GM10266 (cell line): ENCODE data around the gene C6orf132.
A peak's percentile ranks its signal among the peaks of the same experiment; 100 is the strongest.

Source experiments
- DNase-seq: peaks from one replicate; pipeline ENCODE4 v3.0.0; 2012; ENCODE audit errors: extremely low spot score
- CTCF ChIP-seq: IDR thresholded peaks from 2 replicates; pipeline ENCODE4 v1.5.1; 2012; ENCODE audit warnings: mild to moderate bottlenecking, low read depth; ENCODE audit not compliant: control insufficient read depth, insufficient read depth; ENCODE audit errors: missing control alignments

Gene C6orf132

DNA sequence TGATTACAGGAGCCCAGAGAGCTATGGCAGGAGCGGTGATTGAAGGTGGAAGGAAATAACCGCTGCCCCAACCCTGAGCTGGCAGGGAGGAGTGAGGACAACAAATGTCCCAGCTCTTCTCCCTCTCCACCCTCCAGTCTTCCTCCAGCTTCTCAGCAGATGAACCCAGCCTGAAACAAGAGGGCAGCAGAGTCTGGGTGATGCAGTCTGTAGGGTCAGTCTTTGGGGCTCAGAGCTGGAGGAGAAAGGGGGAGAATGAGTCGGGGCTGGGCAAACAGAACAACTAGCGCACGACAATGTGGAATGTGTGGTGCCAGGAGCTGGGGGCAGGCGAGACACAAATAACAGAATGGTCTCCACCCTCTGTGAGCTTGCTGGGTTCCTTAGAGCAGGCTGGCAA is 26.2 kb upstream of the C6orf132 start:
- DNase-seq, result no peak
- TF ChIP-seq CTCF, result no peak

DNA sequence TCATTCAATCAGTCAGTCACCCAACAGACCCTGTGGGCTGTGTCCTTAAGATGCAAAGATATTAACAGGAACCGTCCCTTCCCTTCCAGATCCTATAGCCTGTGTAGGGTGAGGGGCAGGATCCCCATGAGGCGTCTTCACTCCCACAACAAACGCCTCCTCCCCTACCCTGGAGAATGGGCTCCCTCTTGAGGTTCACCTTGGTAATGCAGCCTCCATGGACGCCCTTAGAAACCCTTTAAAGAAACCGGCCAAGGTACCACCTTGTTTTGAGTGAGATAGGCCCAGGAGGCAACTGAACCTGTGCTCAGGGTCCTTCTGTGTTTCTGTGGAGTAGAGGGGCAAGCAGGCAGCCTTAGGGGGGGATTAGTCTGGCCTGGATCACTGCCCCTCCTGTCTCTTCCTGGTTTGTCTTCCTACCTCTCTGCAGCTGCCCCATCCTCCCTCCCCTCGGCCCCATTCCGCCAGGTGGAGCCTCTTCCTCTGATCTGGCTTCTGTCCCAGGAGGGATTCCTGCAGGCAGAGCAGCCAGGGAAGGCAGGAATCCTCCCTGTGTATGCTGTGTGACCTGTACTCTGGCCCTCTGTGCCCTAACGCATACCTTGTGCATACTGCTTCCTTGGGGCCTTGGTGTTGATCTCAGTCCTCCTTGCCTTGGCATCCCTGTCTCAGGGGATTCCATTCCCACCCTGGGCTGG is 24.2 kb upstream of the C6orf132 start:
- peak; percentile 83 for DNase-seq
- TF ChIP-seq CTCF, result peak; percentile 85

DNA sequence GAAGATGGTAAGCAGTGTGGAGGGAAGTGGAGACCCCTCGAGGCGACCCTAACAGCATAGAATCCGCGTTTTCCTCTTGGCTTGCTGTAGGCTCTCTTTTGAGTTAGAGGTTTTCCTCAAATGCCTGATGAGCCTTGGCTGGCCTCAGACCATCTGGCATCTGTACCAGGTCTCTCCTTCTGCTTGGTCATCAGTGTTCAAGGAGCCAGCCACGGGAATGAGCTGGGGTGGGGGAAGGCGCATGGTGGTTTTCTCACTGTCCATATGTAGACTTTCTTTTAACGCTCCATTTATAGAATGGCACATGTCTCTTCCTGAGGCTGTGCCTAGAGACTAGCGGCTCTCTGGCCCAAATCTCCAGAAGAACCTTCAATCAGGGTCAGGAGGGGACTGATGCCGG is 22.6 kb upstream of the C6orf132 start:
- no peak for TF ChIP-seq CTCF
- no peak for DNase-seq

DNA sequence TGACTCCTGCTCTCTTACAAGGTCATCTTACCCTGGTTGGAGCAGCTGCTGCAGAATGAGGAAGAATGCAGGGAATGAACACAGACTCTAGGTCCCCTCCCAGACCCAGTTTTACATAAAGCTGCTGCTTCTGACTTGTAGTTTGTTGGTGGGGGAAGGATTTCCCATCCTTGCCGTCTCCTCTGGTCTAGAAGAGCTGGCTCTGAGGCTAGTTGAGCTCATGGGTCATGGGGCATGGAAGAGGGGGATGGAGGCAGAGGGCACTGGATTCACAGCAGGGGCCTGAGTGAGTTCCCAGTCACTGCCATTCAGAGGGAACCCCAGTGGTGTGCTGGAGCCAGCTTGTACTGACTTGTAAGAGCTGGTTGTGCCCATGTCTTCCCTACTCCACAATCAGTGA is 21.6 kb upstream of the C6orf132 start:
- DNase-seq, result no peak
- TF ChIP-seq CTCF, result no peak

DNA sequence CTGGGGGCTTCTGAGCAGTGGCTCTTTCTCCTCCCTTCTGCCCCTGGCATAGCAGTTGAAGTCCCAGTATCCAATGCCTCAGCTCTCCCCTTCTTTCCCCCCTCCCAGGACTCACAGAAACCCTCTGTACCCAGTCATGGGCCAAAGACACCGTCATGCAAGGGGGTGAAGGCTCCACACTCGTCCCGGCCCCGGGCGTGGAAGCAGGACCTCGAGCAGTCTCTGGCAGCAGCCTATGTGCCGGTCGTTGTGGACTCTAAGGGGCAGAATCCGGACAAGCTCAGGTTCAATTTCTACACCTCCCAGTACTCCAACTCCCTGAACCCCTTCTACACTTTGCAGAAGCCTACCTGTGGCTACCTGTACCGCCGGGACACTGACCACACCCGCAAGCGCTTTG is 20.4 kb upstream of the C6orf132 start:
- no peak for DNase-seq
- TF ChIP-seq CTCF, result no peak

GRCh38 chr6:42162384-42162783 is 20.0 kb upstream of the C6orf132 start:
- DNase-seq, result no peak
- TF ChIP-seq CTCF, result no peak

DNA sequence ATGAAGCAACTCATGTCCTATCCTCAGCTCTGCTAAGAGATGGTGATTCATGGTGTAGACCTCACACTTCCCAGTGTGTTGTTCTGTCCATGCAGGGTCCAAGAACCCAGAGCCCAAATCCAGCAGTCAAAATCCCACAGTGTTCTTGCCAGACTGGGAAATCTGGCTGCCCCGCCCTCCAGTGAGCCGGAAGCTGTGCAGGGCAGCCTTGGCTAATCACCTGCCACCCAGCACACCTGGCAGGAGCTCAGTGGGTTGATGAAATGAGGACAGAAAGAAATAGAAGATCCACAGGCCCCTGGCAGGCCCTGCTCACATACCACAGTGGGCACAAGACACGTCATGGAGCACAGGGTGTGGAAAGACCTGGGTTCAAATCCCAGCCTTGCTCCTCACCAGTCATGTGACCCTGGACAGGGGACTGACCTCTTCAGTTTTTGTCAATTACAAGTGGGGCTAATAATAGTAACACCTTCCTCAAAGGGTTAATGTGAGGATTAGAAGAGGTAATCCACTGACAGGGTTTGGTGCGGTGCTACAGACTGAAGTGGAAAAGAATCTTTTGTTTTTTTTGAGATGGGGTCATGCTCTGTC is 17.1 kb upstream of the C6orf132 start:
- no peak for TF ChIP-seq CTCF
- no peak for DNase-seq
